HepG2 (cell line): ENCODE measurements around the gene BAHD1.

Experiments used
- FOXK2 ChIP-seq: fragments of 450-650 bp; IDR thresholded peaks from 2 replicates; pipeline ENCODE4 v1.6.1; 2016
- HNF4G ChIP-seq, 2 experiments: sonication (generic) in 1 of 2; formaldehyde crosslinking in 1 of 2; IDR thresholded peaks; 2 replicates each; pipeline versions ENCODE4 v1.4.0 to v1.6.1; 2011 to 2020; ENCODE audit warnings: borderline replicate concordance in 2 of 2, low read depth in 2 of 2, mild to moderate bottlenecking in 2 of 2, low read length in 1 of 2, missing genetic modification reagents in 1 of 2, moderate library complexity in 1 of 2
- MAFK ChIP-seq, 2 experiments: IDR thresholded peaks in 1 of 2; conservative IDR thresholded peaks in 1 of 2; 2 replicates each; pipeline ENCODE4 v1.6.1; 2011; ENCODE audit warnings: improper control_type of control experiment in 2 of 2, low read length in 2 of 2
- PCBP1 ChIP-seq: fragments of 200-400 bp; formaldehyde crosslinking; IDR thresholded peaks from 2 replicates; pipeline ENCODE4 v1.6.1; 2017; ENCODE audit warnings: mild to moderate bottlenecking, low read depth, low read length, borderline replicate concordance
- THAP7 ChIP-seq: sonication (generic); formaldehyde crosslinking; IDR thresholded peaks from 2 replicates; pipeline ENCODE4 v1.8.1; 2023; ENCODE audit warnings: mild to moderate bottlenecking, missing genetic modification reagents
- ZBTB44 ChIP-seq: sonication (generic); formaldehyde crosslinking; IDR thresholded peaks from 2 replicates; pipeline ENCODE4 v1.4.0; 2020; ENCODE audit warnings: missing genetic modification reagents

- TF ChIP-seq PCBP1, result no peak
- TF ChIP-seq ZBTB44 (CRISPR knock-in tag), result no peak
- no peak for TF ChIP-seq MAFK (conservative IDR thresholded peaks at IDR 0.05 in 1 of 2, IDR thresholded peaks at IDR 0.05 in 1 of 2; ENCODE audit: low read length in 2 of 2)
- TF ChIP-seq FOXK2, result no peak
- TF ChIP-seq THAP7, result no peak
- TF ChIP-seq HNF4G (IDR thresholded peaks at IDR 0.05; ENCODE audit: borderline replicate concordance, low read depth, low read length), result no peak
- TF ChIP-seq HNF4G (CRISPR knock-in tag; IDR thresholded peaks at IDR 0.05; ENCODE audit: borderline replicate concordance, low read depth), result no peak
Observed at GRCh38 chr15:40493089-40493840, 52.5 kb downstream of the BAHD1 start.
